Right cardiac atrium (tissue), 5 donors: ENCODE data around the gene JPH4. TPM values are rescaled to one million over a fixed set of nuclear protein-coding genes. Genes with fewer than 3 reads are reported as not detected.
"Not testable (repeated sequence)": the region's sequence is repeated elsewhere in the genome, so short reads cannot be mapped to it uniquely, and the experiment has no call there.

Source experiments
- ATAC-seq, 2 donors: fragments of 200-7000 bp; cut with Tn5 transposase; one replicate each; pipeline versions ENCODE4 v1.8.0 to v1.9.1; 2020; ENCODE audit warnings: moderate library complexity in 2 of 2, mild to moderate bottlenecking in 1 of 2
- DNase-seq, 3 donors: peaks; one replicate each; pipeline ENCODE4 v3.0.0-alpha.2; 2020
- H3K27ac ChIP-seq: one replicate; pipeline ENCODE4 v1.5.1; 2013; ENCODE audit warnings: mild to moderate bottlenecking, low read length, control low read depth, moderate library complexity
- H3K27me3 ChIP-seq: one replicate; pipeline ENCODE4 v1.6.1; 2013; ENCODE audit not compliant: control insufficient read depth, insufficient read depth
- H3K4me1 ChIP-seq: one replicate; pipeline ENCODE4 v1.6.1; 2013; ENCODE audit warnings: low read length; ENCODE audit not compliant: control insufficient read depth, insufficient read depth
- H3K4me3 ChIP-seq: one replicate; pipeline ENCODE4 v1.5.1; 2013; ENCODE audit warnings: low read length, control low read depth
- H3K9me3 ChIP-seq: one replicate; pipeline ENCODE4 v1.6.1; 2013; ENCODE audit warnings: low read length; ENCODE audit not compliant: control insufficient read depth
- WGBS: extraction: QIAGEN DNeasy Blood & Tissue Kit; methylation state at CpG from one replicate; pipeline ENCODE4 v1.1.7; 2013; 5-methylcytosine and 5-hydroxymethylcytosine counted together
- intact Hi-C, 4 donors: fragments of 100-400 bp; cut with DNase I; formaldehyde crosslinking; loops; one replicate each; pipeline versions ENCODE4 v1.11.0 to v1.14.0; 2022 to 2023
- polyA plus RNA-seq: library from polyadenylated mRNA; stranded (reverse); fragments of 200-250 nt; gene quantifications from one replicate; pipeline ENCODE4 v1.2.3, GENCODE V29; 2013
- total RNA-seq, 4 donors: library from RNA; stranded (reverse); fragmentation: NEBNext Ultra II Directional; extraction: Animal tissue kit (Norgen Biotek cat#: 25700); gene quantifications; one replicate each; pipeline ENCODE4 v1.2.1, GENCODE V29; 2021
- donor health status: healthy with polysubstance abuse.
- donor health status: DM: no; HTN: yes; CAD: no.
- donor health status: DM: no; HTN: no; CAD: no.
- donor health status: DM: no; HTN: yes; CAD: no; lungs with severe emphysema.
- donor health status: DM: yes; HTN: yes; CAD: no.

JPH4 gene
- total and polyA plus RNA-seq, 5 donors = 0.11 to 0.38 (median 0.23) TPM

GRCh38 chr14:23605931-23606585, 27.5 kb upstream of the JPH4 start:
- Histone ChIP-seq H3K9me3 (no peaks in the 10 kb centered on the region), H3K27ac (no peak overlapping the region), H3K27me3 (no peaks in the 10 kb centered on the region), H3K4me1 (peaks cover 3% of the 10 kb centered on the region), H3K4me3 (no peak overlapping the region)
- ATAC-seq = no peak
- 68% methylated on average over 6 of the region's 6 CpGs for WGBS
- DNase-seq = no peak
- intact Hi-C loops = no loop called here

GRCh38 chr14:23604675-23605170, 26.1 kb upstream of the JPH4 start:
- Histone ChIP-seq H3K4me1 (peaks cover 3% of the 10 kb centered on the region), H3K9me3 (no peaks in the 10 kb centered on the region), H3K4me3 (no peak overlapping the region), H3K27me3 (no peaks in the 10 kb centered on the region), H3K27ac (no peak overlapping the region)
- intact Hi-C loops = no loop called here
- 78% methylated on average over 3 of the region's 3 CpGs for WGBS
- ATAC-seq (no peak), DNase-seq (peak in 1 of 3 donors; percentile 44)

- intact Hi-C loops = no loop called here
- H3K27ac ChIP-seq = no peak overlapping the region
- ATAC-seq = no peak
- no peak for DNase-seq
- no peaks in the 10 kb centered on the region for H3K9me3 ChIP-seq
- H3K4me3 ChIP-seq = no peak overlapping the region
- H3K4me1 ChIP-seq = peaks cover 3% of the 10 kb centered on the region
- H3K27me3 ChIP-seq = no peaks in the 10 kb centered on the region
- 56% methylated on average over 2 of the region's 2 CpGs for WGBS
Observed at GRCh38 chr14:23604148-23604547, 25.6 kb upstream of the JPH4 start.

- Histone ChIP-seq H3K27ac (no peak overlapping the region), H3K4me3 (no peak overlapping the region), H3K4me1 (peaks cover 3% of the 10 kb centered on the region), H3K9me3 (no peaks in the 10 kb centered on the region), H3K27me3 (no peaks in the 10 kb centered on the region)
- no peak for ATAC-seq
- no peak for DNase-seq
- intact Hi-C loops = no loop called here
- WGBS = 74% methylated on average over 2 of the region's 2 CpGs
Observed at GRCh38 chr14:23603103-23603502, 24.5 kb upstream of the JPH4 start.

GRCh38 chr14:23602181-23603095, 23.8 kb upstream of the JPH4 start:
- Histone ChIP-seq H3K4me1 (peaks cover 3% of the 10 kb centered on the region), H3K27me3 (no peaks in the 10 kb centered on the region), H3K27ac (no peak overlapping the region), H3K4me3 (no peak overlapping the region), H3K9me3 (no peaks in the 10 kb centered on the region)
- 84% methylated on average over 12 of the region's 12 CpGs for WGBS
- no peak for DNase-seq
- intact Hi-C loops = no loop called here
- ATAC-seq = peak in 1 of 2 donors; percentile 41

- no peaks in the 10 kb centered on the region for H3K27me3 ChIP-seq
- DNase-seq (no peak), ATAC-seq (no peak)
- H3K4me3 ChIP-seq = no peak overlapping the region
- no peak overlapping the region for H3K27ac ChIP-seq
- peaks cover 3% of the 10 kb centered on the region for H3K4me1 ChIP-seq
- intact Hi-C loops = no loop called here
- no peaks in the 10 kb centered on the region for H3K9me3 ChIP-seq
- WGBS = 44% methylated on average over 1 of the region's 1 CpG
Observed at GRCh38 chr14:23601845-23602180, 23.2 kb upstream of the JPH4 start.

GRCh38 chr14:23601424-23601823, 22.8 kb upstream of the JPH4 start:
- H3K27ac ChIP-seq = no peak overlapping the region
- H3K9me3 ChIP-seq = no peaks in the 10 kb centered on the region
- ATAC-seq (no peak), DNase-seq (no peak)
- no peak overlapping the region for H3K4me3 ChIP-seq
- H3K4me1 ChIP-seq = peaks cover 3% of the 10 kb centered on the region
- intact Hi-C loops = no loop called here
- H3K27me3 ChIP-seq = no peaks in the 10 kb centered on the region

GRCh38 chr14:23600806-23601205, 22.2 kb upstream of the JPH4 start:
- WGBS = 99% methylated on average over 1 of the region's 1 CpG
- no peaks in the 10 kb centered on the region for H3K9me3 ChIP-seq
- no peak overlapping the region for H3K4me3 ChIP-seq
- DNase-seq (no peak), ATAC-seq (no peak)
- H3K27ac ChIP-seq = no peak overlapping the region
- H3K27me3 ChIP-seq = no peaks in the 10 kb centered on the region
- intact Hi-C loops = no loop called here
- peaks cover 3% of the 10 kb centered on the region for H3K4me1 ChIP-seq

GRCh38 chr14:23600322-23600707, 21.7 kb upstream of the JPH4 start:
- DNase-seq (no peak), ATAC-seq (no peak)
- intact Hi-C loops = no loop called here
- H3K27ac ChIP-seq = no peak overlapping the region
- WGBS = 39% methylated on average over 2 of the region's 2 CpGs
- H3K27me3 ChIP-seq = no peaks in the 10 kb centered on the region
- no peak overlapping the region for H3K4me3 ChIP-seq
- peaks cover 3% of the 10 kb centered on the region for H3K4me1 ChIP-seq
- no peaks in the 10 kb centered on the region for H3K9me3 ChIP-seq

- H3K27me3 ChIP-seq, H3K4me3 ChIP-seq, H3K4me1 ChIP-seq, H3K27ac ChIP-seq, H3K9me3 ChIP-seq, intact Hi-C loops, ATAC-seq, DNase-seq: not testable (repeated sequence)
- 82% methylated on average over 3 of the region's 3 CpGs for WGBS
Observed at GRCh38 chr14:23594191-23594590, 15.6 kb upstream of the JPH4 start.

- no peak for DNase-seq
- WGBS = 88% methylated on average over 4 of the region's 4 CpGs
- intact Hi-C loops = no loop called here
Observed at GRCh38 chr14:23590198-23590597, 11.6 kb upstream of the JPH4 start.

More at GRCh38 chr14:23590198-23590597, 11.6 kb upstream of the JPH4 start:
- ATAC-seq = no peak
- Histone ChIP-seq H3K4me1 (no peaks in the 10 kb centered on the region), H3K27ac (no peak overlapping the region), H3K4me3 (no peak overlapping the region), H3K27me3 (no peaks in the 10 kb centered on the region), H3K9me3 (no peaks in the 10 kb centered on the region)
